ENCODE data around the gene CRIM1. TPM values are rescaled to one million over a fixed set of nuclear protein-coding genes. Genes with fewer than 3 reads are reported as not detected.

The CRIM1 gene
- total and polyA plus RNA-seq, 2 of the 8 experiments (the other 6 are each of a cell fraction or from before 2014, with no cell fraction given), result 9.4 to 28.4 TPM

- no peak for FAIRE-seq
Measured at GRCh38 chr2:36526226-36526625, 170.6 kb downstream of the CRIM1 start.

More at GRCh38 chr2:36526226-36526625, 170.6 kb downstream of the CRIM1 start:
- Histone ChIP-seq H4K20me1 (replicated peaks in 1 of 2; ENCODE audit: control insufficient read depth in 1 of 2, insufficient read depth in 2 of 2, low read length in 2 of 2) (peaks cover 0 to 1% of the 10 kb centered on the region in 2 experiments), H4K5ac (ENCODE audit: insufficient read length, low read depth, low read length) (no peak overlapping the region), H3K4me3 (ENCODE audit: extremely low read depth in 1 of 4, insufficient read depth in 2 of 4, low read depth in 3 of 4, low read length in 4 of 4) (no peak overlapping the region), H2BK12ac (ENCODE audit: low read depth, low read length) (no peak overlapping the region), H3K23ac (ENCODE audit: insufficient read length) (no peak overlapping the region), H3K27ac (ENCODE audit: low read depth, low read length) (no peak overlapping the region), H3K56ac (replicated peaks; ENCODE audit: insufficient read length, low read depth, low read length) (no peak overlapping the region), H3K9me3 (ENCODE audit: insufficient read depth in 2 of 2, low read depth in 1 of 2, low read length in 1 of 2) (no peaks in the 10 kb centered on the region), H2BK5ac (ENCODE audit: low read depth, low read length) (no peak overlapping the region), H3K9ac (replicated peaks in 1 of 4; ENCODE audit: extremely low read depth in 1 of 4, low read depth in 3 of 4, low read length in 3 of 4) (no peak overlapping the region), H3K23me2 (ENCODE audit: low read depth, low read length) (no peaks in the 10 kb centered on the region), H2BK15ac (ENCODE audit: low read length) (no peak overlapping the region), H2AFZ (ENCODE audit: low read length) (no peak overlapping the region), H4K8ac (ENCODE audit: extremely low read depth, insufficient read depth, low read length) (no peak overlapping the region), H3K4me1 (replicated peaks in 1 of 4; ENCODE audit: control insufficient read depth in 3 of 4, insufficient read depth in 4 of 4, low read length in 3 of 4) (no peaks in the 10 kb centered on the region), H3K4me2 (ENCODE audit: insufficient read depth in 1 of 2, low read depth in 2 of 2, low read length in 2 of 2) (no peak overlapping the region), H4K91ac (replicated peaks; ENCODE audit: insufficient read length, low read length) (no peak overlapping the region), H3K27me3 (replicated peaks in 1 of 4; ENCODE audit: control insufficient read depth in 3 of 4, extremely low read depth in 1 of 4, insufficient read depth in 3 of 4, low read length in 3 of 4) (no peaks in the 10 kb centered on the region), H3K79me1 (ENCODE audit: low read depth, low read length) (no peaks in the 10 kb centered on the region), H3K79me2 (ENCODE audit: control insufficient read depth in 1 of 2, insufficient read depth in 2 of 2, low read length in 2 of 2) (no peaks in the 10 kb centered on the region), H2BK120ac (replicated peaks; ENCODE audit: low read depth, low read length) (no peak overlapping the region), H2BK20ac (ENCODE audit: low read length) (no peak overlapping the region), H3K14ac (ENCODE audit: insufficient read length) (no peak overlapping the region), H3K18ac (ENCODE audit: extremely low read depth, low read length) (no peak overlapping the region), H3K36me3 (ENCODE audit: control insufficient read depth in 2 of 4, insufficient read depth in 4 of 4, low read length in 3 of 4) (peaks cover 0 to 18% (median 9%) of the 10 kb centered on the region in 4 experiments; a peak in 6 of 8 replicates), H2AK5ac (ENCODE audit: low read depth, low read length) (no peak overlapping the region), H3K4ac (replicated peaks; ENCODE audit: insufficient read length, low read depth, low read length) (no peak overlapping the region)
- WGBS, 2 experiments (ENCODE audit: extremely low coverage in 1 of 2, insufficient coverage in 1 of 2, insufficient read length in 1 of 2, insufficient replicate concordance in 2 of 2, low coverage in 1 of 2, low lambda C conversion rate in 2 of 2, missing lambda C conversion rate in 1 of 2), result 91% methylated on average over 2 of the region's 2 CpGs; no CpG with 5 or more reads in 1 of the 2 experiments
- TF ChIP-seq RFX5 (IDR thresholded peaks at IDR 0.05; ENCODE audit: borderline replicate concordance, low read depth, low read length) (no peak), BRCA1 (IDR thresholded peaks at IDR 0.05; ENCODE audit: low read depth, low read length) (no peak), GABPA (IDR thresholded peaks at IDR 0.05; ENCODE audit: borderline replicate concordance, insufficient read depth, low read length) (no peak)
- DNase-seq (ENCODE audit: low read depth in 1 of 2, low spot score in 2 of 2), result no peak
- CTCF ChIA-PET (ENCODE audit: partially characterized antibody), result interaction anchor here (1.2 to 2.0 kb wide), 2 partner anchors 12 to 138 kb away, joined by 3 to 6 read pairs; no protein-coding TSS in a partner anchor
- POLR2A ChIA-PET (ENCODE audit: partially characterized antibody), result no interaction called here
